Measurements from ENCODE around the gene ASTN2.

DNA sequence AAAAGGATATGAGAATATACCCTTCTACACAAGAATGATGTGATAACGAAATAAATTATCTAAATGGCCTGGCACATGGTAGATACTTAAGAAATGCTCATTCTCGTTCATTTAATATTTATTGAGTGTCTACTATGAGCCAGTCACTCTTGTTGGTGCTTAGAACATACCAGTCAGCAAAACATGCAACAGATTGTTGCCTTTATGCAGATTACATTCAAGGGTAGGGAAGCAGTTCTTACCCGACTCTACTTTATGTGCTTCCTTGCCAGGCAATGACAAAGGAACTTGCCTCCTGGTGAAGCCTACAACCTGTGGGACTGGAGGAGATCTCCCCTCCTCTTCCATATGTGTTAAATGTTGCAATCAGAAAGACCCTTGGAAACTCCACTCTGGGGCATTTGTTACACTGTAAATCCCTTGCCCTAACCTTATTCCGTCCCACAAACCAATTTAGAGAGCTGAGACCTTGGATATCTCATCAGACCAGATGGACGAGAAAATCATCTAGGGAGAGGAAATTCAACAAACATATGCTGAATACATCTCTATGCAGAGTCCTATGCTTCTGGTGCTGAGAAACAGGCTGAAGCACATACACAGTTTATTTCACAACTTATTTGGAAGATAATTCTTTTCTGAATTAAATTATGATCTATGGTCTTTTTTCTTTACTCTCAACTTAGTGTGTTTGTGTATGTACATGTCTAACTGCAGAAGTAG, 855.9 kb downstream of the ASTN2 start:
- TF ChIP-seq CTCF (IDR thresholded peaks at IDR 0.05; ENCODE audit: insufficient read depth, low read depth, low read length) (no peak), EZH2 (IDR thresholded peaks at IDR 0.05; ENCODE audit: insufficient read depth, low read length) (no peak)
